SH-SY5Y (cell line): Measurements from ENCODE around the gene C2orf72.

Experiments
- GATA2 ChIP-seq: IDR thresholded peaks from 2 replicates; pipeline ENCODE4 v1.6.1; 2011; ENCODE audit warnings: mild to moderate bottlenecking, low read depth, low read length
- GATA3 ChIP-seq: IDR thresholded peaks from 2 replicates; pipeline ENCODE4 v1.6.1; 2011; ENCODE audit warnings: low read depth, mild to moderate bottlenecking, low read length, moderate library complexity

GRCh38 chr2:231016566-231017230 is 20.6 kb upstream of the C2orf72 start:
- no peak for TF ChIP-seq GATA3
- no peak for TF ChIP-seq GATA2
